ENCODE measurements around the gene MAPT.
"Not testable (repeated sequence)": the region's sequence is repeated elsewhere in the genome, so short reads cannot be mapped to it uniquely, and the experiment has no call there.

MAPT gene

DNA sequence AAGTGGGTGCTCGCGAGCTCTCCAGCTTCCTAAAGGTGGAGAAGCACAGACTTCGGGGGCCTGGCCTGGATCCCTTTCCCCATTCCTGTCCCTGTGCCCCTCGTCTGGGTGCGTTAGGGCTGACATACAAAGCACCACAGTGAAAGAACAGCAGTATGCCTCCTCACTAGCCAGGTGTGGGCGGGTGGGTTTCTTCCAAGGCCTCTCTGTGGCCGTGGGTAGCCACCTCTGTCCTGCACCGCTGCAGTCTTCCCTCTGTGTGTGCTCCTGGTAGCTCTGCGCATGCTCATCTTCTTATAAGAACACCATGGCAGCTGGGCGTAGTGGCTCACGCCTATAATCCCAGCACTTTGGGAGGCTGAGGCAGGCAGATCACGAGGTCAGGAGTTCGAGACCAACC is 102.8 kb downstream of the MAPT start:
- no peak for DNase-seq

DNA sequence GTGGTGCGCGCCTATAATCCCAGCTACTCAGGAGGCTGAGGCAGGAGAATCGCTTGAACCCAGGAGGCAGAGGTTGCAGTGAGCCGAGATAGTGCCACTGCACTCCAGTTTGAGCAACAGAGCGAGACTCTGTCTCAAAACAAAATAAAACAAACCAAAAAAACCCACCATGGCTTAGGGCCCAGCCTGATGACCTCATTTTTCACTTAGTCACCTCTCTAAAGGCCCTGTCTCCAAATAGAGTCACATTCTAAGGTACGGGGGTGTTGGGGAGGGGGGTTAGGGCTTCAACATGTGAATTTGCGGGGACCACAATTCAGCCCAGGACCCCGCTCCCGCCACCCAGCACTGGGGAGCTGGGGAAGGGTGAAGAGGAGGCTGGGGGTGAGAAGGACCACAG is 103.3 kb downstream of the MAPT start:
- no peak for DNase-seq

DNA sequence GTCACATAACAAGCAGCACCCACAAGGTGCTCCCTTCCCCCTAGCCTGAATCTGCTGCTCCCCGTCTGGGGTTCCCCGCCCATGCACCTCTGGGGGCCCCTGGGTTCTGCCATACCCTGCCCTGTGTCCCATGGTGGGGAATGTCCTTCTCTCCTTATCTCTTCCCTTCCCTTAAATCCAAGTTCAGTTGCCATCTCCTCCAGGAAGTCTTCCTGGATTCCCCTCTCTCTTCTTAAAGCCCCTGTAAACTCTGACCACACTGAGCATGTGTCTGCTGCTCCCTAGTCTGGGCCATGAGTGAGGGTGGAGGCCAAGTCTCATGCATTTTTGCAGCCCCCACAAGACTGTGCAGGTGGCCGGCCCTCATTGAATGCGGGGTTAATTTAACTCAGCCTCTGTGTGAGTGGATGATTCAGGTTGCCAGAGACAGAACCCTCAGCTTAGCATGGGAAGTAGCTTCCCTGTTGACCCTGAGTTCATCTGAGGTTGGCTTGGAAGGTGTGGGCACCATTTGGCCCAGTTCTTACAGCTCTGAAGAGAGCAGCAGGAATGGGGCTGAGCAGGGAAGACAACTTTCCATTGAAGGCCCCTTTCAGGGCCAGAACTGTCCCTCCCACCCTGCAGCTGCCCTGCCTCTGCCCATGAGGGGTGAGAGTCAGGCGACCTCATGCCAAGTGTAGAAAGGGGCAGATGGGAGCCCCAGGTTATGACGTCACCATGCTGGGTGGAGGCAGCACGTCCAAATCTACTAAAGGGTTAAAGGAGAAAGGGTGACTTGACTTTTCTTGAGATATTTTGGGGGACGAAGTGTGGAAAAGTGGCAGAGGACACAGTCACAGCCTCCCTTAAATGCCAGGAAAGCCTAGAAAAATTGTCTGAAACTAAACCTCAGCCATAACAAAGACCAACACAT is 104.9 kb downstream of the MAPT start, which contains the start of gene STH:
Gene STH (plus strand): TSS at position 264 of the 913 bp plus-strand sequence. CDS start 30 bp downstream, at position 294.
- DNase-seq = no peak

DNA sequence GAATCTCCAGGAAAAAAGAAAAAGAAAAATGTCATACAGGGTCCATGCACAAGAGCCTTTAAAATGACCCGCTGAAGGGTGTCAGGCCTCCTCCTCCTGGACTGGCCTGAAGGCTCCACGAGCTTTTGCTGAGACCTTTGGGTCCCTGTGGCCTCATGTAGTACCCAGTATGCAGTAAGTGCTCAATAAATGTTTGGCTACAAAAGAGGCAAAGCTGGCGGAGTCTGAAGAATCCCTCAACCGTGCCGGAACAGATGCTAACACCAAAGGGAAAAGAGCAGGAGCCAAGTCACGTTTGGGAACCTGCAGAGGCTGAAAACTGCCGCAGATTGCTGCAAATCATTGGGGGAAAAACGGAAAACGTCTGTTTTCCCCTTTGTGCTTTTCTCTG is 105.5 kb downstream of the MAPT start:
- no peak for DNase-seq

DNA sequence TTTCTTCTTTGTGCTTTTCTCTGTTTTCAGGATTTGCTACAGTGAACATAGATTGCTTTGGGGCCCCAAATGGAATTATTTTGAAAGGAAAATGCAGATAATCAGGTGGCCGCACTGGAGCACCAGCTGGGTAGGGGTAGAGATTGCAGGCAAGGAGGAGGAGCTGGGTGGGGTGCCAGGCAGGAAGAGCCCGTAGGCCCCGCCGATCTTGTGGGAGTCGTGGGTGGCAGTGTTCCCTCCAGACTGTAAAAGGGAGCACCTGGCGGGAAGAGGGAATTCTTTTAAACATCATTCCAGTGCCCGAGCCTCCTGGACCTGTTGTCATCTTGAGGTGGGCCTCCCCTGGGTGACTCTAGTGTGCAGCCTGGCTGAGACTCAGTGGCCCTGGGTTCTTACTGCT is 105.9 kb downstream of the MAPT start:
- no peak for DNase-seq

DNA sequence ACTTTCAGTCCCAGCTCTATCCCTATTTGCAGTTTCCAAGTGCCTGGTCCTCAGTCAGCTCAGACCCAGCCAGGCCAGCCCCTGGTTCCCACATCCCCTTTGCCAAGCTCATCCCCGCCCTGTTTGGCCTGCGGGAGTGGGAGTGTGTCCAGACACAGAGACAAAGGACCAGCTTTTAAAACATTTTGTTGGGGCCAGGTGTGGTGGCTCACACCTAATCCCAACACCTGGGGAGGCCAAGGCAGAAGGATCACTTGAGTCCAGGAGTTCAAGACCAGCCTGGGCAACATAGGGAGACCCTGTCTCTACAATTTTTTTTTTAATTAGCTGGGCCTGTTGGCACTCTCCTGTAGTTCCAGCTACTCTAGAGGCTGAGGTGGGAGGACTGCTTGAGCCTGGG is 106.4 kb downstream of the MAPT start:
- no peak for DNase-seq

DNA sequence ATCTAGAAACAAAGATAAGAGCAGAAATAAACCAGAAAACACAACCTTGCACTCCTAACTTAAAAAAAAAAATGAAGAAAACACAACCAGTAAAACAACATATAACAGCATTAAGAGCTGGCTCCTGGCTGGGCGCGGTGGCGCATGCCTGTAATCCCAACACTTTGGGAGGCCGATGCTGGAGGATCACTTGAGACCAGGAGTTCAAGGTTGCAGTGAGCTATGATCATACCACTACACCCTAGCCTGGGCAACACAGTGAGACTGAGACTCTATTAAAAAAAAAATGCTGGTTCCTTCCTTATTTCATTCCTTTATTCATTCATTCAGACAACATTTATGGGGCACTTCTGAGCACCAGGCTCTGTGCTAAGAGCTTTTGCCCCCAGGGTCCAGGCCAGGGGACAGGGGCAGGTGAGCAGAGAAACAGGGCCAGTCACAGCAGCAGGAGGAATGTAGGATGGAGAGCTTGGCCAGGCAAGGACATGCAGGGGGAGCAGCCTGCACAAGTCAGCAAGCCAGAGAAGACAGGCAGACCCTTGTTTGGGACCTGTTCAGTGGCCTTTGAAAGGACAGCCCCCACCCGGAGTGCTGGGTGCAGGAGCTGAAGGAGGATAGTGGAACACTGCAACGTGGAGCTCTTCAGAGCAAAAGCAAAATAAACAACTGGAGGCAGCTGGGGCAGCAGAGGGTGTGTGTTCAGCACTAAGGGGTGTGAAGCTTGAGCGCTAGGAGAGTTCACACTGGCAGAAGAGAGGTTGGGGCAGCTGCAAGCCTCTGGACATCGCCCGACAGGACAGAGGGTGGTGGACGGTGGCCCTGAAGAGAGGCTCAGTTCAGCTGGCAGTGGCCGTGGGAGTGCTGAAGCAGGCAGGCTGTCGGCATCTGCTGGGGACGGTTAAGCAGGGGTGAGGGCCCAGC is 107.3 kb downstream of the MAPT start:
- no peak for DNase-seq

DNA sequence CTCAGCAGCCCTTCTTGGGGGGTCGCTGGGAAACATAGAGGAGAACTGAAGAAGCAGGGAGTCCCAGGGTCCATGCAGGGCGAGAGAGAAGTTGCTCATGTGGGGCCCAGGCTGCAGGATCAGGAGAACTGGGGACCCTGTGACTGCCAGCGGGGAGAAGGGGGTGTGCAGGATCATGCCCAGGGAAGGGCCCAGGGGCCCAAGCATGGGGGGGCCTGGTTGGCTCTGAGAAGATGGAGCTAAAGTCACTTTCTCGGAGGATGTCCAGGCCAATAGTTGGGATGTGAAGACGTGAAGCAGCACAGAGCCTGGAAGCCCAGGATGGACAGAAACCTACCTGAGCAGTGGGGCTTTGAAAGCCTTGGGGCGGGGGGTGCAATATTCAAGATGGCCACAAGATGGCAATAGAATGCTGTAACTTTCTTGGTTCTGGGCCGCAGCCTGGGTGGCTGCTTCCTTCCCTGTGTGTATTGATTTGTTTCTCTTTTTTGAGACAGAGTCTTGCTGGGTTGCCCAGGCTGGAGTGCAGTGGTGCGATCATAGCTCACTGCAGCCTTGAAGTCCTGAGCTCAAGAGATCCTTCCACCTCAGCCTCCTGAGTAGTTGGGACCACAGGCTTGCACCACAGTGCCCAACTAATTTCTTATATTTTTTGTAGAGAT is 108.1 kb downstream of the MAPT start:
- DNase-seq = peak; percentile 61 to 67

DNA sequence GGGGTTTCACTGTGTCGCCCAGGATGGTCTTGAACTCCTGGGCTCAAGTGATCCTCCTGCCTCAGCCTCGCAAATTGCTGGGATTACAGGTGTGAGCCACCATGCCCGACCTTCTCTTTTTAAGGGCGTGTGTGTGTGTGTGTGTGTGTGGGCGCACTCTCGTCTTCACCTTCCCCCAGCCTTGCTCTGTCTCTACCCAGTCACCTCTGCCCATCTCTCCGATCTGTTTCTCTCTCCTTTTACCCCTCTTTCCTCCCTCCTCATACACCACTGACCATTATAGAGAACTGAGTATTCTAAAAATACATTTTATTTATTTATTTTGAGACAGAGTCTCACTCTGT is 108.6 kb downstream of the MAPT start:
- no peak for DNase-seq

DNA sequence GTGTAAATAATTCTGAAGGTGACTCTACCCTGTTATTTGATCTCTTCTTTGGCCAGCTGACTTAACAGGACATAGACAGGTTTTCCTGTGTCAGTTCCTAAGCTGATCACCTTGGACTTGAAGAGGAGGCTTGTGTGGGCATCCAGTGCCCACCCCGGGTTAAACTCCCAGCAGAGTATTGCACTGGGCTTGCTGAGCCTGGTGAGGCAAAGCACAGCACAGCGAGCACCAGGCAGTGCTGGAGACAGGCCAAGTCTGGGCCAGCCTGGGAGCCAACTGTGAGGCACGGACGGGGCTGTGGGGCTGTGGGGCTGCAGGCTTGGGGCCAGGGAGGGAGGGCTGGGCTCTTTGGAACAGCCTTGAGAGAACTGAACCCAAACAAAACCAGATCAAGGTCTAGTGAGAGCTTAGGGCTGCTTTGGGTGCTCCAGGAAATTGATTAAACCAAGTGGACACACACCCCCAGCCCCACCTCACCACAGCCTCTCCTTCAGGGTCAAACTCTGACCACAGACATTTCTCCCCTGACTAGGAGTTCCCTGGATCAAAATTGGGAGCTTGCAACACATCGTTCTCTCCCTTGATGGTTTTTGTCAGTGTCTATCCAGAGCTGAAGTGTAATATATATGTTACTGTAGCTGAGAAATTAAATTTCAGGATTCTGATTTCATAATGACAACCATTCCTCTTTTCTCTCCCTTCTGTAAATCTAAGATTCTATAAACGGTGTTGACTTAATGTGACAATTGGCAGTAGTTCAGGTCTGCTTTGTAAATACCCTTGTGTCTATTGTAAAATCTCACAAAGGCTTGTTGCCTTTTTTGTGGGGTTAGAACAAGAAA is 109.8 kb downstream of the MAPT start:
- DNase-seq = no peak

DNA sequence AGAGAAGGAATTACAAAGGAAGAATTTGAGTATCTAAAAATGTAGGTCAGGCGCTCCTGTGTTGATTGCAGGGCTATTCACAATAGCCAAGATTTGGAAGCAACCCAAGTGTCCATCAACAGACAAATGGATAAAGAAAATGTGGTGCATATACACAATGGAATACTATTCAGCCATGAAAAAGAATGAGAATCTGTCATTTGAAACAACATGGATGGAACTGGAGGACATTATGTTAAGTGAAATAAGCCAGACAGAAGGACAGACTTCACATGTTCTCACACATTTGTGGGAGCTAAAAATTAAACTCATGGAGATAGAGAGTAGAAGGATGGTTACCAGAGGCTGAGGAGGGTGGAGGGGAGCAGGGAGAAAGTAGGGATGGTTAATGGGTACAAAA is 111.7 kb downstream of the MAPT start:
- not testable (repeated sequence) for DNase-seq

DNA sequence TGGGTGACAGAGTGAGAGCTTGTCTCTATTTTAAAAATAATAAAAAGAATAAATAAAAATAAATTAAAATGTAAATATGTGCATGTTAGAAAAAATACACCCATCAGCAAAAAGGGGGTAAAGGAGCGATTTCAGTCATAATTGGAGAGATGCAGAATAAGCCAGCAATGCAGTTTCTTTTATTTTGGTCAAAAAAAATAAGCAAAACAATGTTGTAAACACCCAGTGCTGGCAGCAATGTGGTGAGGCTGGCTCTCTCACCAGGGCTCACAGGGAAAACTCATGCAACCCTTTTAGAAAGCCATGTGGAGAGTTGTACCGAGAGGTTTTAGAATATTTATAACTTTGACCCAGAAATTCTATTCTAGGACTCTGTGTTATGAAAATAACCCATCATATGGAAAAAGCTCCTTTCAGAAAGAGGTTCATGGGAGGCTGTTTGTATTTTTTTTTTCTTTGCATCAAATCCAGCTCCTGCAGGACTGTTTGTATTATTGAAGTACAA is 113.2 kb downstream of the MAPT start:
- DNase-seq = no peak

DNA sequence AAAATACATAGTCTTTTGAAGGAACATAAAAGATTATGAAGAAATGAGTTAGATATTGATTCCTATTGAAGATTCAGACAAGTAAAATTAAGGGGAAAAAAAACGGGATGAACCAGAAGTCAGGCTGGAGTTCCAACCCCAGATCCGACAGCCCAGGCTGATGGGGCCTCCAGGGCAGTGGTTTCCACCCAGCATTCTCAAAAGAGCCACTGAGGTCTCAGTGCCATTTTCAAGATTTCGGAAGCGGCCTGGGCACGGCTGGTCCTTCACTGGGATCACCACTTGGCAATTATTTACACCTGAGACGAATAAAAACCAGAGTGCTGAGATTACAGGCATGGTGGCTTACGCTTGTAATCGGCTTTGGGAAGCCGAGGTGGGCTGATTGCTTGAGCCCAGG is 114.2 kb downstream of the MAPT start:
- DNase-seq = no peak

DNA sequence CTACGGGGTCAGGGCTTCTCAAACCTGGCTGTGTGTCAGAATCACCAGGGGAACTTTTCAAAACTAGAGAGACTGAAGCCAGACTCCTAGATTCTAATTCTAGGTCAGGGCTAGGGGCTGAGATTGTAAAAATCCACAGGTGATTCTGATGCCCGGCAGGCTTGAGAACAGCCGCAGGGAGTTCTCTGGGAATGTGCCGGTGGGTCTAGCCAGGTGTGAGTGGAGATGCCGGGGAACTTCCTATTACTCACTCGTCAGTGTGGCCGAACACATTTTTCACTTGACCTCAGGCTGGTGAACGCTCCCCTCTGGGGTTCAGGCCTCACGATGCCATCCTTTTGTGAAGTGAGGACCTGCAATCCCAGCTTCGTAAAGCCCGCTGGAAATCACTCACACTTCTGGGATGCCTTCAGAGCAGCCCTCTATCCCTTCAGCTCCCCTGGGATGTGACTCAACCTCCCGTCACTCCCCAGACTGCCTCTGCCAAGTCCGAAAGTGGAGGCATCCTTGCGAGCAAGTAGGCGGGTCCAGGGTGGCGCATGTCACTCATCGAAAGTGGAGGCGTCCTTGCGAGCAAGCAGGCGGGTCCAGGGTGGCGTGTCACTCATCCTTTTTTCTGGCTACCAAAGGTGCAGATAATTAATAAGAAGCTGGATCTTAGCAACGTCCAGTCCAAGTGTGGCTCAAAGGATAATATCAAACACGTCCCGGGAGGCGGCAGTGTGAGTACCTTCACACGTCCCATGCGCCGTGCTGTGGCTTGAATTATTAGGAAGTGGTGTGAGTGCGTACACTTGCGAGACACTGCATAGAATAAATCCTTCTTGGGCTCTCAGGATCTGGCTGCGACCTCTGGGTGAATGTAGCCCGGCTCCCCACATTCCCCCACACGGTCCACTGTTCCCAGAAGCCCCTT is 115.6 kb downstream of the MAPT start:
- no peak for DNase-seq

DNA sequence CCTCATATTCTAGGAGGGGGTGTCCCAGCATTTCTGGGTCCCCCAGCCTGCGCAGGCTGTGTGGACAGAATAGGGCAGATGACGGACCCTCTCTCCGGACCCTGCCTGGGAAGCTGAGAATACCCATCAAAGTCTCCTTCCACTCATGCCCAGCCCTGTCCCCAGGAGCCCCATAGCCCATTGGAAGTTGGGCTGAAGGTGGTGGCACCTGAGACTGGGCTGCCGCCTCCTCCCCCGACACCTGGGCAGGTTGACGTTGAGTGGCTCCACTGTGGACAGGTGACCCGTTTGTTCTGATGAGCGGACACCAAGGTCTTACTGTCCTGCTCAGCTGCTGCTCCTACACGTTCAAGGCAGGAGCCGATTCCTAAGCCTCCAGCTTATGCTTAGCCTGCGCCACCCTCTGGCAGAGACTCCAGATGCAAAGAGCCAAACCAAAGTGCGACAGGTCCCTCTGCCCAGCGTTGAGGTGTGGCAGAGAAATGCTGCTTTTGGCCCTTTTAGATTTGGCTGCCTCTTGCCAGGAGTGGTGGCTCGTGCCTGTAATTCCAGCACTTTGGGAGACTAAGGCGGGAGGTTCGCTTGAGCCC is 116.3 kb downstream of the MAPT start:
- DNase-seq = no peak

DNA sequence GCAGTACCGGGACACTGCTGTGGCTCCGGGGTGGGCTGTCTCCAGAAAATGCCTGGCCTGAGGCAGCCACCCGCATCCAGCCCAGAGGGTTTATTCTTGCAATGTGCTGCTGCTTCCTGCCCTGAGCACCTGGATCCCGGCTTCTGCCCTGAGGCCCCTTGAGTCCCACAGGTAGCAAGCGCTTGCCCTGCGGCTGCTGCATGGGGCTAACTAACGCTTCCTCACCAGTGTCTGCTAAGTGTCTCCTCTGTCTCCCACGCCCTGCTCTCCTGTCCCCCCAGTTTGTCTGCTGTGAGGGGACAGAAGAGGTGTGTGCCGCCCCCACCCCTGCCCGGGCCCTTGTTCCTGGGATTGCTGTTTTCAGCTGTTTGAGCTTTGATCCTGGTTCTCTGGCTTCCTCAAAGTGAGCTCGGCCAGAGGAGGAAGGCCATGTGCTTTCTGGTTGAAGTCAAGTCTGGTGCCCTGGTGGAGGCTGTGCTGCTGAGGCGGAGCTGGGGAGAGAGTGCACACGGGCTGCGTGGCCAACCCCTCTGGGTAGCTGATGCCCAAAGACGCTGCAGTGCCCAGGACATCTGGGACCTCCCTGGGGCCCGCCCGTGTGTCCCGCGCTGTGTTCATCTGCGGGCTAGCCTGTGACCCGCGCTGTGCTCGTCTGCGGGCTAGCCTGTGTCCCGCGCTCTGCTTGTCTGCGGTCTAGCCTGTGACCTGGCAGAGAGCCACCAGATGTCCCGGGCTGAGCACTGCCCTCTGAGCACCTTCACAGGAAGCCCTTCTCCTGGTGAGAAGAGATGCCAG is 117.6 kb downstream of the MAPT start:
- DNase-seq = no peak

DNA sequence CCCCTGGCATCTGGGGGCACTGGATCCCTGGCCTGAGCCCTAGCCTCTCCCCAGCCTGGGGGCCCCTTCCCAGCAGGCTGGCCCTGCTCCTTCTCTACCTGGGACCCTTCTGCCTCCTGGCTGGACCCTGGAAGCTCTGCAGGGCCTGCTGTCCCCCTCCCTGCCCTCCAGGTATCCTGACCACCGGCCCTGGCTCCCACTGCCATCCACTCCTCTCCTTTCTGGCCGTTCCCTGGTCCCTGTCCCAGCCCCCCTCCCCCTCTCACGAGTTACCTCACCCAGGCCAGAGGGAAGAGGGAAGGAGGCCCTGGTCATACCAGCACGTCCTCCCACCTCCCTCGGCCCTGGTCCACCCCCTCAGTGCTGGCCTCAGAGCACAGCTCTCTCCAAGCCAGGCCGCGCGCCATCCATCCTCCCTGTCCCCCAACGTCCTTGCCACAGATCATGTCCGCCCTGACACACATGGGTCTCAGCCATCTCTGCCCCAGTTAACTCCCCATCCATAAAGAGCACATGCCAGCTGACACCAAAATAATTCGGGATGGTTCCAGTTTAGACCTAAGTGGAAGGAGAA is 118.2 kb downstream of the MAPT start:
- no peak for DNase-seq

DNA sequence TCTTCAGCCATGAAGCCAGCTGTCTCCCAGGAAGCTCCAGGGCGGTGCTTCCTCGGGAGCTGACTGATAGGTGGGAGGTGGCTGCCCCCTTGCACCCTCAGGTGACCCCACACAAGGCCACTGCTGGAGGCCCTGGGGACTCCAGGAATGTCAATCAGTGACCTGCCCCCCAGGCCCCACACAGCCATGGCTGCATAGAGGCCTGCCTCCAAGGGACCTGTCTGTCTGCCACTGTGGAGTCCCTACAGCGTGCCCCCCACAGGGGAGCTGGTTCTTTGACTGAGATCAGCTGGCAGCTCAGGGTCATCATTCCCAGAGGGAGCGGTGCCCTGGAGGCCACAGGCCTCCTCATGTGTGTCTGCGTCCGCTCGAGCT is 118.8 kb downstream of the MAPT start:
- DNase-seq = no peak

DNA sequence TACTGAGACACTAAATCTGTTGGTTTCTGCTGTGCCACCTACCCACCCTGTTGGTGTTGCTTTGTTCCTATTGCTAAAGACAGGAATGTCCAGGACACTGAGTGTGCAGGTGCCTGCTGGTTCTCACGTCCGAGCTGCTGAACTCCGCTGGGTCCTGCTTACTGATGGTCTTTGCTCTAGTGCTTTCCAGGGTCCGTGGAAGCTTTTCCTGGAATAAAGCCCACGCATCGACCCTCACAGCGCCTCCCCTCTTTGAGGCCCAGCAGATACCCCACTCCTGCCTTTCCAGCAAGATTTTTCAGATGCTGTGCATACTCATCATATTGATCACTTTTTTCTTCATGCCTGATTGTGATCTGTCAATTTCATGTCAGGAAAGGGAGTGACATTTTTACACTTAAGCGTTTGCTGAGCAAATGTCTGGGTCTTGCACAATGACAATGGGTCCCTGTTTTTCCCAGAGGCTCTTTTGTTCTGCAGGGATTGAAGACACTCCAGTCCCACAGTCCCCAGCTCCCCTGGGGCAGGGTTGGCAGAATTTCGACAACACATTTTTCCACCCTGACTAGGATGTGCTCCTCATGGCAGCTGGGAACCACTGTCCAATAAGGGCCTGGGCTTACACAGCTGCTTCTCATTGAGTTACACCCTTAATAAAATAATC is 119.3 kb downstream of the MAPT start:
- DNase-seq = no peak
